Stimulated activated CD8-positive, alpha-beta memory T cell treated with anti-CD3 and anti-CD28 coated beads, Interleukin-12 subunit alpha, Interleukin-12 subunit beta, amount 100 ng/mL, for 4 hours (primary cell): Measurements from ENCODE around the gene SNX19.

Experiments used
- DNase-seq: peaks from one replicate; pipeline ENCODE4 v3.0.0-alpha.2; 2020; ENCODE audit warnings: low read depth

The SNX19 gene

DNA sequence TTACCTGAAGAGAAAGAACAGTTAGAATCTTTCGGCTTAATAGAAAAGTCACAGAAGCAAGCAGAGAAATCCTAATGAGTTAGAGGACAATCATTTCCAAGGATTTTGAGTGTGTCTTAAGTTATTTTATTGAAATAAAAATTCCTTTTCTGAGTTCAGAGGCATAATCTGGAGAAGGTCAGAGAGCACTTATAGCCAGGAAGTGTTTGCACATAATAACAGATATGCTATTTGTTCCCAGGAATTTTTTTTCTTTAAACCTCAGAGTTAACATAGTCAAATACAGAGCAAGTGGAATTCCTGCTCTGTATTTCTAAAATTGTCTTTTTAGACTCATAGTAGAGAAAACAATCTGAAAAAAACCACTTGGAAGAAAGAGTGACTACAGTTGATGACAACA, 74.3 kb downstream of the SNX19 start:
- DNase-seq: no peak

DNA sequence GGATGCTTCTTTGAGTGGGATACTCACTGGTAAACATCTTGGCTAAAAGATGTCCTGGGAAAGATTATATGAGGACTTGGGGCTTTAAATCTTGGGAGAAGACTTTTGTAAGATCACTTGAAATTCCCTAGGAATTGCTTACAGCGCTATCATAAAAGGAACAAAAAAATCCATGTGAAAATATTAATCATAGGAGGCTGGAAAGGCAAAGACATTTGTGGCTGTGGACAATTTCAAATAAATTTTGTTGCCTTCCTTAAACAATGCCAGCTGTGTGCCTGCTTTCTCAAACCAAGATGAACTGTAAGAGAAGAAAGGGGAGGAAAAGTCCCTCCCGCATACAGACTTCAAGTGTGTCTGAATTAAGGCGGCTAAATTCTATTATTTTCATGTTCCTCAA, 75.6 kb downstream of the SNX19 start:
- DNase-seq: no peak

DNA sequence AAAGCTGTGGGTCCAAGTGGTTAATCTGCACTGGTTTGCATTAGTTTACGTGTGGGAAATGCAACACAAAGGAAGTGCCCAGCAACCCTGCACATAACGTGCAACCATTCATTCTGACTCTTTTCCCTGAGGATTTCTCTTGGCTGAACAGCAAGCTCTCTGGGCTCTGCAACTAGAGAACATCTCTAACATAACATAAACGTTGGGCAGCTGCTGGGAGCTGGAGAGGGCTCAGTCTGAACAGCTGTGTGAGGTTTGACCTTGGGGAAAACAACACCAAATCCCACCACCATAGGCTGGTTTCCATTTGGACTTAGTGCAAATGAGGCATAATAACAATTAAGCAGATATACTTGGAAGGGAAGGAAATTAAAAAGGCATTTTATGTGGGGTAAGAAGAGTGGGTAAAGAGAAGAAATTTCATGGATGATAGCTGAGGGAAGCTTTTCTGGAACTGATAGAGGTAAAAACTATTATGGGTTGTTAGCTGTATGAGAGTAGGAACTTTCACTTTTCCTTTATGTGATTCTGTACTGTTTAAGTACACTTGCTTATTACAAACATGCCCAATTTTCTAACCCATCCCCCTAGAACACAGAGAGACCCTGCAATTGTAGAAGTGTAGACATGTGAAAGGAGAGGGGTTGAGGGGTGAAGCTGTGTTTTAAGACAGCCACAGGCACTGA, 76.2 kb downstream of the SNX19 start:
- no peak for DNase-seq

DNA sequence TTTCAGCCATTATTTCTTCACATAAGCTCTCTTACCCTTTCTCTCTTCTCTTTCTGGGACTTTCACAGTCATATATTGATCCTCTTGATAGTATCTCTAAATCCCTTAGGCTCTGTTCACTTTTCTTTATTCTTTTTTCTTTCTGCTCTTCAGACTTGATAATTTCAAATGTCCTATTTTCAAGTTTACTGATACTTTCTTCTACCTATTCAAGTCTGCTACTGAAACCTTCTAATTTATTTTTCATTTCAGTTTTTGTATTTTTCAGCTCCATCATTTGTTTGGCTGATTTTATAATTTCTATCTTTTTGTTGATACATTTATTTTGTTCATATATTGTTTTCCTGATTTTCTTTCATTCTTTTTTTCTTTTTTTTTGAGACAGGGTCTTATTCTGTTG, 79.1 kb downstream of the SNX19 start:
- no peak for DNase-seq

DNA sequence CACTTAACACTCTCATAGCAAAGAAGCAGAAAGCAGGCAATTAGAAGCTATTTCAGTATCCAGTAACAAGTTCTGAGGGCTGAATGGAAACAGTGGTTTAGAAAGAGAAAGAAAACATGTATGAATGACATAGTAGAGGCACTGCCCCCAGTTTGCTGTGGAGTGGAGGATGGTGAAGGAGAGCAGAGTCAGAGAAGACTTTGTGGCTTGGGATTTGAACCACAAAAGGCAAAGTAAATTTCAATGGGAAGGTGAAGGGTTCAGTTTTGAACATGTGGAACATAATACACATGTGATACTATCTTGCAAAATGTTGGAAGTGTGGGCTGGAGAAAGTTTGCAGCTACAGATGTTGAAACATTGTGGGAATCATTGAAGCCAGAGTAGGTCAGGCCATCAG, 81.4 kb downstream of the SNX19 start:
- DNase-seq: no peak

DNA sequence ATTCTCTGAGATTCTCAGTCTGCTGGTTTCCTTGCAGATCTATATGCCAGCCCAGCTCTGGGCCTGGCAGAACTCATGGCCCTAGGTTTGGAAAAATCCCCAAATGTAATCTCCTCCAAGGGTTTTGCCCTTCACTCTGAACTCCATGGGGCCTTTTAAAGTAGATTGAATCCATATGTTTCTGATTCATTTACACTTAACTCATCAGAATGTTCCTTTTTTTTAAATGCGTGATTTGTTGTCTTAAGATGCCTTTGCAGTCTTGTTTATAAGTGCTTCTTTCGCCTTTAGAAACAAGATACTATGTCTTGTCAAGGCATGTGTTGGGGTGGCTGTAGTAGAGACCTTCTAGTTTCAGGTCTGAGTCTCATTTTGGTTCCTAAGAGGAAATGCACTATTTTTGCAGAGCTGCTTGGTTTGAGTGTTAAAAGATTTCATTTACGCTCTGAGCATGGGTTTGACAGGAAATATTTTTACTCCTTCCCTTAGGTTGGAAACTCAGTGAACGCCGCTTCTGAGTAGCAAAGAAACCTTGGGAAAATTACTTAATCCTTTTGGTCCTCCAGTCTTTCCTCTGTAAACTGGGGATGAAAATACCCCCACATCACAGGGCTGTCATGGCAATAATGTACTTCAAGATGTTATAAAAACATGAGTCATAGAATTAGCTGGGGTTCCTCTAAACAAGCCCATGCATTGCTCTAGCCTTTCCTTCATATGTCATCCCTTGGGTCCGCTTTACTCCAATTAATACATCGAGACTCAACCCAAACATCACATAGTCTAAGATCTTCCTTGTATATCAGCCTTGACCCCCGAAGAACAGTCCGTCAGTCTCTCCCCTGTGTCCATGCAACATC, 83.5 kb downstream of the SNX19 start:
- no peak for DNase-seq

DNA sequence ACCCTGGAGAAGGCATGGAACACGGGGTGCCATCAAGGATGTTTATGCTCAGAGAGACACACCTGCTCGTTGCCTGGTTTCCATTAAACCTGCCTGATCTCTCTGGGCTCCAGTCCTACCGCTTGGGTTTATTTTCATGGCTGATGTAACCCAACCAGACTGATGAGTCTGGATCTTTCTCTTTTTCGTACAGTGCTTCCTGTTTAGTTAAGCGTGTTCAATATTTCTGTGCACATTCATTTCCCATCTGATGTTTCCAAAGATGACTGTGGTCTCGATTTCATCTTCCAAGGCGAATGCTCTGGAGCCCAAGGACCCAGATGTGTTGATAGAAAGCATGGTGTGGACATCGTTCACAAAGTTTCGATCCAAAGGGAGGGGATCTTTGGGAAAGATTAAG, 84.3 kb downstream of the SNX19 start:
- no peak for DNase-seq

DNA sequence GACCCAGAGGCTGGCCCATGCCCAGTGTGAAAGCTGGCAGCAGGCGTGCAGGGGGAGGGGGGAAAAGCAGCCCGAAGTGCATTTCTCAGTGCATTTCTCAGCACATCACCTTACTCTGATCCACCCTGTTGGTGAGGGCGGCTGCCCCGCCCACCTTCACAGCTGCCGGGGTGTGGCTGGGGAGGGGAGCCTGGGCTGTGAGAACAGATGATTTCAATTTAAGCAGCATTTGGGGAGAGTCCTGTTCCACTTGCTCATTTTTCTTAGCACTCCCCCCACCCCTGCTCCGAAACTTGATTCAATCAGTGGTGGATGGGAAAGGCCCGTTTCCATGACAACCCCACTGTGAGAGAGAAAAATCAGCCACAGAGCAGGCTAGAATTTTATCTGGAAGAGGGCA, 84.8 kb downstream of the SNX19 start:
- DNase-seq: no peak

DNA sequence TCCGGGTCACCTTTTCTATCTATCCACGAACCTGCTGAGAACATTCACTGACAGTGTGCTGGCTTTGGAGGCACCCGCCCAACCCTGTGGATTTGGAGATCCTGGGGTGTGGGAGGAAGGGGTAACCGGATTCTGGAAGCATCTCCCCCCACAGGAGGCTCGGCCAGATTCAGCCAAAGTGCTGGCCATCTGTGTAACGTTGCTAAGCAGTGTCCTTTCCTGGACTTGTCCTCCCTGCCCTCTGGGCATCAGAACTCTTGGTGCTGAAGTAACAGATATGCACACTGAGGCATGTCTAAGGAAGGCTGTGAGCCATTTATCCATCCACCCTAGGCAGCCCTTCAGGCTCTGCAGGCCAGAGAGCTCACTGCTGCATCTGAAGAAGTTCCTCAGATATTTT, 85.7 kb downstream of the SNX19 start:
- no peak for DNase-seq

DNA sequence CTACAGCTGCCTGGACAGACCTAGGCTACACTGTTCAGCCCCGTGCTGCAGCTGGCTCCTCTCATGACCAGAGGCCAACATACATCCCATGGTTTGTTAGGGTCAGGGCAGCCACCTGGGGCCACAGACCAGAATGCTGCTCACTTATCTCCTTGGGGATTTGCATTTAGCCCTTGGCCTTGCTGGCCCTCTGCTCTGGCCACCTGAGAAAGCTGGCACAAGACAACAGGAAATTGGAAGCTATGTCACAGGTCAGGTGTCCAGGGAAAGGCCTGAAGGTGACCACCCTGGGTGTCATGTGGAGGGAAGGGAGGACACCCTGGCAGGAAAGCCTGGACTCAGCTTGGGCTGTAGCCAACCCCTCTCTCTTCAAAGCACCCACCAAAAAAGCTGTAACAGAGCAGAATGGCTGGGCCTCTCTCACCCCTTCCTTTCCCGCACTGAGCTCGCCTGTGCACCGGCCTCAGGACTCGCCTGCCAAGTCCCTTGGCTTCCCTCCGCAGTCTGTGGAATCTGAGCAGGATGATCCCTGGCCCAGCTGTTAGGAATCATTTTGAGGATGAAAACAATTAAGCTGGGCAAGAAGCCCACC, 86.3 kb downstream of the SNX19 start:
- DNase-seq: no peak

DNA sequence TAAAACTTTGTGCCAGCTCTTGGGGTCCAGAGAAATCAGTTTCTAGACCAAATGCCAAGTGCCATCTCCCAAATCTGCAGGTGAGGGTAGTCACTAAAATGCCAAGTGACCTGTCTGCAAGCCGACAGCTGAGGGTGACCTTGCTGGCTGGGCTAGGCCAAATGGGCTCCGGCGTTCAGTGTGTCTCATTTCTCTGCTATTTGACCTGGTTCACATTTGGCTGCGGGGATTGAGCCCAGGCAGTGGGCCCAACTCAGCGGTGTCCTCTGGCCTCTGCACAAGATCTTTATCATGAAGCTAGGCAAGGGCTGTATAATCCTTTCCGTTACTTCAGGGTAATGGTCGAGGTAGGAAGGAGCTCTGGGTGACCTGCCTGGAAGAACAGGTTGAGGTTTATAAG, 87.5 kb downstream of the SNX19 start:
- no peak for DNase-seq

DNA sequence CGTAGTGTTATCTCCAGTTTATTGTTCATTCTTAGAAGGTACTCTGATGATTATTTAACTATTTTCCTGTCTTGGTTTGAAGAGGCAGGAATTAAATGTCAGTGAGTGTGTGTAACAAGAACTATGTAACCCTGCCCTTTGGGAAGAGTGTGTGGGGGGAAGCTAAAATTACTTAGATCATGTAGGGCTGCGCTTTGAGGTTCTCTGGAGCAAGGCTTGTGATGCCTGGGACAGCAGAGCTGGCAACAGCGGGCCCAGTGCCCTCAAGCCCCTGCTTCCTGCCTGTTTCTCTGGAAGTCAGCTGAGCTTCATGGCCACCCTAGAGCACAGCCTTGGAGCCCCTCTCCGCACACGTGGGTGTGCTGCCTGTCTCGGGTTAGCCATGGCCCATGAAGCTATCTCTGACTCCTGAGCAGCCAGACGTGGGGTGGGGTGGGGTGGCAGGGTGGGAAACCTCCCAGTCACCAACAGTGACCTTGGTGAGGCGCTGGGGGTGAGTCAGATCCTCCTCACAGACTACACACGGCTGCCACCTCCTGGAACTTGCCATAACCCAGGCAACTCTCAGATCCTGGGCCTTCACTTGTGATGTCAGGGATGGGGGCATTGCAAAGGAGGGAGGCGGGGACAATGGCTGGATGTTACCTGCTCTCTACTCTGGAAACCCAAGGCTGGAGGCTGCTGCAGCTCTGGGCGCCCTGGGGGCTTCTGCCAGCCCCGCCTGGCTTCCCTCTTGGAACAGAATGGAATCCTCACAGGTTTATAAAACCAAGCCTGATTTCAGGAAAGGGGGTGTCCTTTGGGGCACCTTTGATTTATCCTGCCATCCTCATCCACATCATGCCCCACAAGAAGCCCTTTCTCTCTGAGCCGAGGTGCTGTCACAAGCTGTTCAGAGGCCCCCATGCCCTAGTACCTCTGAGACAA, 88.6 kb downstream of the SNX19 start:
- no peak for DNase-seq

DNA sequence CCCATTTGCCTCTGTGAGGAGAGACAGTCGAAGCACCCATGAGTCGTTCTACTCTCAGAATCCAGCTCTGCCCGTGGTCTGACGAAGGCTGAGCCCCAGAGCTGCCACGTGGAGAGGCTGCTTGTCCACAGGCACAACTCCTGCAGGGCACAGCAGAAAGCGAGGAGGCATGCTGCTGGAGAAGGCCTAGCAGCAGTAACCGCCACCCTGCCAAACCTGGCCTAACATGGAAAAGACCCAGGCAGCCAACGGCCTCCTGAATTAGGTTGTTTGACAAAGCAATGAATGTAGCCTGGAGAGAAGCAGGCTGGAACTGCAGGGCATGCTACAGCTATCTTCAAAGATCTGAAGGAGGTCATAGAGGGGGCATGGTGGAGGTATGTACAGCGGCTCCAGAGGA, 89.7 kb downstream of the SNX19 start:
- DNase-seq: no peak

DNA sequence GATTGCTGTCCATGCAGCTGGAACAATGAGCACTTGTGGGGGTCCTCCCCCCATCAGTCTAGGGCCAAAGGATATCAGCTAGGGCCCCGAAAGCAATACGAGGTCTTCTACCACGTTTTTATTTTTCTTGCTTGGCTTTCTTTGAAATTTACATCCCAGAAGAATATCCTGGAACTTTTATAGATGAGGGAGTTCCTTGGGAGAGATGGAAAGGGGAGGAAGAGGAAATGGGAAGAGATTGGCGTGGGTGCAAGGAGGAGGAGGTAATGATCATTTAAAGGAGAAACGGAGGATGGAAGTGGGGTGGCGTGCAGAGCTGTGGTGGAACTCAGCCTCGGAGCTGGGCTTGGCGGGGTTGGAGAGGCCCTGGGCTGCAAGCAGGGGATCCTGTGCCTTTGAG, 90.3 kb downstream of the SNX19 start:
- DNase-seq: no peak

DNA sequence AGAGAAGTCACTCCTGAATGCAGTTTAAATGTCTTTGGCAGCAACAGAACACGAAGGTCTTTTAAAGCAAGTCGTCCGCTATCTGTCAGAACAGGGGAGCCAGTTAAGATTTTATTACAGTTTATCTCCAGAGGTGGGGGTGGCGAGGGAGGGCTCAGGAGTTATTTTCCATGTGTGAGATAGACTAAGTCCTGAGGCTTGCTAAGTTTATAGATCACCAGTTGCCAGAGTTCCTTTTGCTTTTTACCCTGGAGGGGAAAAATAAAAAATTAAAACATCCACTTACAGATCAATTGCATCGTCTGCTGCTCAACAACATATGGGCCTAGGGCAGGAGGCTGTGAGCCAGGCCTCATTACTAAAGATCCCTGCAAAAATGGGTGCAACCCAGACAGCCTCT, 90.7 kb downstream of the SNX19 start:
- DNase-seq: no peak
